ENCODE results near the gene MED27.

The MED27 gene

GRCh38 chr9:131919216-131919615, 160.5 kb downstream of the MED27 start:
- DNase-seq (ENCODE audit: low spot score) = no peak

GRCh38 chr9:131918481-131918880, 161.2 kb downstream of the MED27 start:
- no peak for DNase-seq (ENCODE audit: low spot score)

GRCh38 chr9:131917009-131917408, 162.7 kb downstream of the MED27 start:
- DNase-seq (ENCODE audit: low spot score) = no peak

GRCh38 chr9:131915181-131915580, 164.5 kb downstream of the MED27 start:
- DNase-seq (ENCODE audit: low spot score) = no peak

GRCh38 chr9:131912671-131913070, 167.0 kb downstream of the MED27 start:
- DNase-seq (ENCODE audit: low spot score) = no peak

GRCh38 chr9:131912069-131912468, 167.6 kb downstream of the MED27 start:
- no peak for DNase-seq (ENCODE audit: low spot score)

- no peak for DNase-seq (ENCODE audit: low spot score)
Observed at GRCh38 chr9:131910572-131910971, 169.1 kb downstream of the MED27 start.

GRCh38 chr9:131905144-131905543, 174.5 kb downstream of the MED27 start:
- no peak for DNase-seq (ENCODE audit: low spot score)

GRCh38 chr9:131899296-131900228, 180.1 kb downstream of the MED27 start:
- DNase-seq (ENCODE audit: low spot score) = no peak

- no peak for DNase-seq (ENCODE audit: low spot score)
Observed at GRCh38 chr9:131892902-131893500, 186.7 kb downstream of the MED27 start.

- DNase-seq (ENCODE audit: low spot score) = no peak
Observed at GRCh38 chr9:131892162-131892707, 187.4 kb downstream of the MED27 start.

- no peak for DNase-seq (ENCODE audit: low spot score)
Observed at GRCh38 chr9:131891598-131891997, 188.1 kb downstream of the MED27 start.

GRCh38 chr9:131889437-131890251, 190.0 kb downstream of the MED27 start:
- DNase-seq (ENCODE audit: low spot score) = no peak

- no peak for DNase-seq (ENCODE audit: low spot score)
Observed at GRCh38 chr9:131888923-131889322, 190.7 kb downstream of the MED27 start.

- no peak for DNase-seq (ENCODE audit: low spot score)
Observed at GRCh38 chr9:131887680-131888079, 192.0 kb downstream of the MED27 start.

GRCh38 chr9:131886826-131887225, 192.8 kb downstream of the MED27 start:
- DNase-seq (ENCODE audit: low spot score) = no peak

GRCh38 chr9:131885144-131885609, 194.5 kb downstream of the MED27 start:
- DNase-seq (ENCODE audit: low spot score) = no peak

GRCh38 chr9:131884222-131884621, 195.4 kb downstream of the MED27 start:
- DNase-seq (ENCODE audit: low spot score) = no peak

GRCh38 chr9:131880833-131881583, 198.7 kb downstream of the MED27 start:
- DNase-seq (ENCODE audit: low spot score) = no peak

- no peak for DNase-seq (ENCODE audit: low spot score)
Observed at GRCh38 chr9:131879911-131880290, 199.8 kb downstream of the MED27 start.

- DNase-seq (ENCODE audit: low spot score) = no peak
Observed at GRCh38 chr9:131879181-131879910, 200.3 kb downstream of the MED27 start.

Measured in AG08395 (cell line).